ENCODE measurements around the gene RAP2C. TPM values are rescaled to one million over a fixed set of nuclear protein-coding genes. Genes with fewer than 3 reads are reported as not detected.

RAP2C gene
- total and polyA plus RNA-seq, 2 donors (not counting 3 experiments of a cell fraction or from before 2014, with no cell fraction given) = 5.5 to 22.2 TPM

GRCh38 chrX:132207996-132208395 is 11.3 kb downstream of the RAP2C start:
- no peaks in the 10 kb centered on the region for H3K9me3 ChIP-seq (replicated peaks; ENCODE audit: control insufficient read depth, insufficient read depth, low read length)
- dilution Hi-C loops (cut with MboI; ENCODE audit: extremely low pct_ligation_motif_present, low sequenced_read_pairs) (no loop called here), intact Hi-C loops (cut with micrococcal nuclease) (no loop called here)
- no peak overlapping the region for H3K27ac ChIP-seq (ENCODE audit: insufficient read depth, low read depth, low read length)
- no TSS peak for BruUV-seq (replicated peaks)
- H3K4me2 ChIP-seq (ENCODE audit: insufficient read depth, low read length) = no peak overlapping the region
- ChIA-PET CTCF (interaction anchor here (1.4 to 2.2 kb wide), 3 partner anchors 18 to 115 kb away, joined by 3 to 11 read pairs (median 4); no protein-coding TSS in a partner anchor), POLR2A (no interaction called here)
- H3K4me1 ChIP-seq (ENCODE audit: control insufficient read depth, extremely low read depth, insufficient read depth, low read length) = peaks cover 5% of the 10 kb centered on the region
- no peaks in the 10 kb centered on the region for H3K27me3 ChIP-seq (ENCODE audit: control insufficient read depth in 2 of 2, insufficient read depth in 2 of 2, low read length in 2 of 2)
- DNase-seq (ENCODE audit: low read depth, low spot score) (no peak), FAIRE-seq (no peak)
- no peaks in the 10 kb centered on the region for H3K9me1 ChIP-seq (replicated peaks; ENCODE audit: control insufficient read depth, extremely low read depth, insufficient read depth, low read length)
- no peak overlapping the region for H3K4me3 ChIP-seq (replicated peaks in 1 of 3; ENCODE audit: insufficient read depth in 1 of 3, low read depth in 1 of 3, low read length in 3 of 3)
- H2AFZ ChIP-seq (ENCODE audit: low read depth, low read length) = no peak overlapping the region
- no peaks in the 10 kb centered on the region for H4K20me1 ChIP-seq (replicated peaks; ENCODE audit: control insufficient read depth, extremely low read depth, insufficient read depth, low read length)
- TF ChIP-seq FOS (IDR thresholded peaks at IDR 0.05; ENCODE audit: borderline replicate concordance, insufficient read depth, low read length) (no peak), EZH2 (IDR thresholded peaks at IDR 0.05; ENCODE audit: borderline replicate concordance, low read depth, low read length, severe bottlenecking) (no peak)
- no peak overlapping the region for H3K9ac ChIP-seq (replicated peaks; ENCODE audit: extremely low read depth, insufficient read depth, low read length)
- H3K79me2 ChIP-seq (ENCODE audit: control insufficient read depth, insufficient read depth, low read length) = peaks cover 6% of the 10 kb centered on the region
- no peaks in the 10 kb centered on the region for H3K36me3 ChIP-seq (ENCODE audit: control insufficient read depth in 2 of 2, extremely low read depth in 1 of 2, insufficient read depth in 2 of 2, low read length in 2 of 2)

- no peak overlapping the region for H3K27ac ChIP-seq (ENCODE audit: insufficient read depth, low read depth, low read length)
- intact Hi-C loops (cut with micrococcal nuclease) = no loop called here
- peak overlapping the region; percentile 35 for H3K4me2 ChIP-seq (ENCODE audit: insufficient read depth, low read length)
- H2AFZ ChIP-seq (ENCODE audit: low read depth, low read length) = no peak overlapping the region
- FAIRE-seq (peak; percentile 44), DNase-seq (ENCODE audit: low read depth, low spot score) (peak; percentile 20)
- BruUV-seq (replicated peaks) = no TSS peak
- H3K79me2 ChIP-seq (ENCODE audit: control insufficient read depth, insufficient read depth, low read length) = peaks cover 4% of the 10 kb centered on the region
- H3K36me3 ChIP-seq (ENCODE audit: control insufficient read depth in 2 of 2, extremely low read depth in 1 of 2, insufficient read depth in 2 of 2, low read length in 2 of 2) = no peaks in the 10 kb centered on the region
- ChIA-PET POLR2A (no interaction called here), CTCF (interaction anchor here (1.0 to 2.2 kb wide), 3 partner anchors 13 to 114 kb away, joined by 3 to 11 read pairs (median 7); partner anchors contain the start of gene RAP2C)
- no peak overlapping the region for H3K4me3 ChIP-seq (replicated peaks in 1 of 3; ENCODE audit: insufficient read depth in 1 of 3, low read depth in 1 of 3, low read length in 3 of 3)
- peaks cover 5% of the 10 kb centered on the region for H3K4me1 ChIP-seq (ENCODE audit: control insufficient read depth, extremely low read depth, insufficient read depth, low read length)
- no peaks in the 10 kb centered on the region for H4K20me1 ChIP-seq (replicated peaks; ENCODE audit: control insufficient read depth, extremely low read depth, insufficient read depth, low read length)
- TF ChIP-seq JUN (IDR thresholded peaks at IDR 0.05; ENCODE audit: borderline replicate concordance, insufficient read depth, insufficient read length, low read depth) = no peak
- no peak for TF ChIP-seq GATA2 (IDR thresholded peaks at IDR 0.05; ENCODE audit: insufficient read depth, insufficient read length, low read depth, low read length)
- no peak for TF ChIP-seq CTCF (IDR thresholded peaks at IDR 0.05; ENCODE audit: extremely low read depth in 1 of 2, insufficient read depth in 1 of 2, low read depth in 1 of 2, low read length in 2 of 2)
- TF ChIP-seq POLR2A (IDR thresholded peaks at IDR 0.05; ENCODE audit: low read depth, low read length) = no peak
- TF ChIP-seq MAX (IDR thresholded peaks at IDR 0.05; ENCODE audit: insufficient read depth, insufficient read length) = no peak
- no peak for TF ChIP-seq EZH2 (IDR thresholded peaks at IDR 0.05; ENCODE audit: borderline replicate concordance, low read depth, low read length, severe bottlenecking)
- TF ChIP-seq FOS (IDR thresholded peaks at IDR 0.05; ENCODE audit: borderline replicate concordance, insufficient read depth, low read length) = no peak
- TF ChIP-seq POLR2AphosphoS5 (IDR thresholded peaks at IDR 0.05; ENCODE audit: insufficient read depth, low read depth, low read length) = no peak
- no peak for TF ChIP-seq MYC (IDR thresholded peaks at IDR 0.05; ENCODE audit: low read depth, low read length)
- no peaks in the 10 kb centered on the region for H3K9me3 ChIP-seq (replicated peaks; ENCODE audit: control insufficient read depth, insufficient read depth, low read length)
- no peak overlapping the region for H3K9ac ChIP-seq (replicated peaks; ENCODE audit: extremely low read depth, insufficient read depth, low read length)
- H3K9me1 ChIP-seq (replicated peaks; ENCODE audit: control insufficient read depth, extremely low read depth, insufficient read depth, low read length) = no peaks in the 10 kb centered on the region
- dilution Hi-C loops (cut with MboI; ENCODE audit: extremely low pct_ligation_motif_present, low sequenced_read_pairs) = no loop called here
- no peaks in the 10 kb centered on the region for H3K27me3 ChIP-seq (ENCODE audit: control insufficient read depth in 2 of 2, insufficient read depth in 2 of 2, low read length in 2 of 2)
These were observed 13.0 kb downstream of the RAP2C start for GRCh38 chrX:132206259-132206658.
